ENCODE data around the gene NUDC.
"Not testable (repeated sequence)": the region's sequence is repeated elsewhere in the genome, so short reads cannot be mapped to it uniquely, and the experiment has no call there.

NUDC gene

DNA sequence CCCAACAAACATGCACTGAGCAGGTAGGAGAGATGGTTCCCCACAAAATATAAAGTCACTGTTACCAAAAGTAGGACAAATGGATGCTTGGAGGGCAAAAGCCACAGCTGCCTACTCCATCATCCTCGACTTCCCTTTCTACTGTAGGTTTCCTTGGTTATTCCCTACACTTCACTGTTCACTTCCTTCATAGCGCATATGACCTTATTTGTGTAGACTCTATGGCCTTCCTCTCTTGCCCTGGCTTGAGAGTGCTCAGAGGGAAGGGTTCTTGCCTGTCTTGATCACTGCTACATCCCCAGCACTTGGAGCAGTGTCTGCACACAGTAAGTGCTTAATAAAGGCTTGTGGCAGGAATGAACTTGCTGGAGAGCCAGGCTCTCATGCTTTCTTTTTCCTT, 57.4 kb downstream of the NUDC start:
- no peak overlapping the region for H3K9ac ChIP-seq (ENCODE audit: low read depth, low read length)
- H3K36me3 ChIP-seq (ENCODE audit: insufficient read depth, low read depth, low read length) = no peaks in the 10 kb centered on the region
- H3K4me3 ChIP-seq (ENCODE audit: low read length) = no peak overlapping the region
- no peaks in the 10 kb centered on the region for H3K9me3 ChIP-seq (ENCODE audit: insufficient read depth, low read depth, low read length)
- H3K27me3 ChIP-seq (ENCODE audit: insufficient read depth, low read length) = no peaks in the 10 kb centered on the region
- no peak overlapping the region for H3K27ac ChIP-seq (ENCODE audit: low read length)
- no peaks in the 10 kb centered on the region for H3K4me1 ChIP-seq (ENCODE audit: insufficient read depth, low read length)

DNA sequence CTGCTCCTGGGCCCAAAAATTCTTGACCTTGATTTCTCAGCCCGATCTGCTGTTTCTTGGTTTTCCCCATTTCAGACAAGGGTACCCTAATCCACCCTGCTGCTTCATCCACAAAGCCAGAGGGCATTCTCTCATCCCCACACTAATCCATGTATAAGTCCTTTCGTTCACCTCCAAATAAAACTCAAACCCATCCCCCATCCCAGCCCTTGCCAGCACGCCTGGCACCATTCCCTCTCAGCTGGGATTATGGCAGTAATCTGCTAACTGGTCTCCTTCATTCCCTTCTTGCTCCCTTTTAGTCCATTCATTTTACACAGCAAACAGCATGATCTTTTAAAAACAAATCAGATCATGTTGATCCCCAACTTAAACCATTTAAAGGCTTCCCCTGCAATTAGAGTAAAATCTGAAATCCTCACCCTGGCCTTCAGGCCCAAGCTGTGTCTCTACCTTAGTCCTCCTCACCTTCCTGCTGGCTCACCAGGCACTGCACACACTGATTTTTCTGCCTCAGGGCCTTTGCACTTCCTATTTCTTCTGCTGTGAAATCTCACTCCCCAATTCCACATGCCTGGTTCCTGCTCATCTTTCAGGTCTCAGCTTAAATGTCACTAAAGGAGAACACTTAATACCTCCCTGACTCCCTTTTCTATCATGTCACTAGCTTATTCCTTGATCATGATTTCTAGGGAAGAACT, 59.8 kb downstream of the NUDC start:
- Histone ChIP-seq H3K27me3 (ENCODE audit: insufficient read depth, low read length) (no peaks in the 10 kb centered on the region), H3K36me3 (ENCODE audit: insufficient read depth, low read depth, low read length) (no peaks in the 10 kb centered on the region), H3K9me3 (ENCODE audit: insufficient read depth, low read depth, low read length) (no peaks in the 10 kb centered on the region), H3K4me1 (ENCODE audit: insufficient read depth, low read length) (no peaks in the 10 kb centered on the region), H3K4me3 (ENCODE audit: low read length) (no peak overlapping the region), H3K9ac (ENCODE audit: low read depth, low read length) (no peak overlapping the region), H3K27ac (ENCODE audit: low read length) (no peak overlapping the region)

DNA sequence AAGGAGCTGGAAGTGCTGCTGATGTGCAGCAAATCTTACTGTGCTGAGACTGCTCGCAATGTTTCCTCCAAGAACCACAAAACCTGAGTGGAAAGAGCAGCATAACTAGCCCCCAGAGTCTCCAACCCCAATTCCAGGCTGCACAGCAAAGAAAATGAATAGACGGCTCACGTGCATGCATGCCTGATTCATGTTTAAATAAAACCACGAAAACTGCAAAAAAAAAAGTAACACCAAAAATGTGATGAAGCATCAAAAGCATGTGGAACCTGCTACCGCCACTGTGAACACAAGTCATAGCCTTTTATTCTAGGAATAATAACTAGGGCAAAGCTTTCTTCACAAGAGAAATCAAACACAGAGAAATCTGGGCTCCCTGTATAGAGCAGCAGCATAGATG, 62.3 kb downstream of the NUDC start:
- Histone ChIP-seq H3K27me3 (ENCODE audit: insufficient read depth, low read length) (no peaks in the 10 kb centered on the region), H3K27ac (ENCODE audit: low read length) (no peak overlapping the region), H3K9ac (ENCODE audit: low read depth, low read length) (no peak overlapping the region), H3K4me3 (ENCODE audit: low read length) (no peak overlapping the region), H3K4me1 (ENCODE audit: insufficient read depth, low read length) (no peaks in the 10 kb centered on the region), H3K36me3 (ENCODE audit: insufficient read depth, low read depth, low read length) (no peaks in the 10 kb centered on the region), H3K9me3 (ENCODE audit: insufficient read depth, low read depth, low read length) (no peaks in the 10 kb centered on the region)

DNA sequence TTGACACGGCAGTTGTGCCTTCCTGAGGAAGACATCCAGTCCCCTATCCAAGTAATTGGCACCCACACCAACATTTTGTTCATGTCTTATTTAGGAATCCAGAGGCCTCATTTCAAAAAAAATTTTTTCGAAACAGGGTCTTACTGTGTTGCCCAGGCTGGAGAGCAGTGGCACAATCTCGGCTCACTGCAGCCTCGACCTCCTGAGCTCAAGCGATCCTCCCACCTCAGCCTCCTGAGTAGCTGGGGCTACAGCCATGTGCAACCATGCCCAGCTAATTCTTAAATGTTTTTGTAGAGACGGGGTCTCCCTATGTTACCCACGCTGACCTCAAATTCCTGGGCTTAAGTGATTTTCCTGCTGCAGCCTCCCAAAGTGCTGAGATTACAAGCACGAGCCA, 62.7 kb downstream of the NUDC start:
- Histone ChIP-seq H3K27ac (ENCODE audit: low read length) (no peak overlapping the region), H3K36me3 (ENCODE audit: insufficient read depth, low read depth, low read length) (no peaks in the 10 kb centered on the region), H3K4me1 (ENCODE audit: insufficient read depth, low read length) (no peaks in the 10 kb centered on the region), H3K27me3 (ENCODE audit: insufficient read depth, low read length) (no peaks in the 10 kb centered on the region), H3K9me3 (ENCODE audit: insufficient read depth, low read depth, low read length) (no peaks in the 10 kb centered on the region), H3K4me3 (ENCODE audit: low read length) (no peak overlapping the region), H3K9ac (ENCODE audit: low read depth, low read length) (no peak overlapping the region)

DNA sequence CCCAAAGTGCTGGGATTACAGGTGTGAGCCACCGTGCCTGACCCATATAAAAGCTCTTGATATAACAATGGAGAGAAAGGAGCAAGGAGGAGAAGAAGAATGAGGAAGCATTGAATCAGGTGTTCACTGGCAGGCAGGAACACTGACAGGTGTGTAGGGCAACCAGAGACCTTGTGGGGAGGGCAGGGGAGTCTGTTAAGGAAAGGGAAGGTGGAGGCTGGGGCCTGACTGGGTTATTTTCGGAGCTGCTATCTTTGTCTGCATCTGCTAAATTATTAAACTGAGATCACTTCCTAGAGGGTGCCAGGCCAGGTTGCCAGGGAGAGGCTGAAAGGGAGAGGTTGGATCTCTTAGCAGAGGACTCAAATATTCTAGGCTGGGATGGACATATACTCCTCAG, 65.1 kb downstream of the NUDC start:
- H3K9me3 ChIP-seq (ENCODE audit: insufficient read depth, low read depth, low read length) = no peaks in the 10 kb centered on the region
- no peak overlapping the region for H3K9ac ChIP-seq (ENCODE audit: low read depth, low read length)
- peaks cover 10% of the 10 kb centered on the region; the same call in 1 of the 2 replicates for H3K27me3 ChIP-seq (ENCODE audit: insufficient read depth, low read length)
- peaks cover 4% of the 10 kb centered on the region; the same call in 1 of the 2 replicates for H3K4me1 ChIP-seq (ENCODE audit: insufficient read depth, low read length)
- no peaks in the 10 kb centered on the region for H3K36me3 ChIP-seq (ENCODE audit: insufficient read depth, low read depth, low read length)
- no peak overlapping the region for H3K27ac ChIP-seq (ENCODE audit: low read length)
- no peak overlapping the region for H3K4me3 ChIP-seq (ENCODE audit: low read length)

DNA sequence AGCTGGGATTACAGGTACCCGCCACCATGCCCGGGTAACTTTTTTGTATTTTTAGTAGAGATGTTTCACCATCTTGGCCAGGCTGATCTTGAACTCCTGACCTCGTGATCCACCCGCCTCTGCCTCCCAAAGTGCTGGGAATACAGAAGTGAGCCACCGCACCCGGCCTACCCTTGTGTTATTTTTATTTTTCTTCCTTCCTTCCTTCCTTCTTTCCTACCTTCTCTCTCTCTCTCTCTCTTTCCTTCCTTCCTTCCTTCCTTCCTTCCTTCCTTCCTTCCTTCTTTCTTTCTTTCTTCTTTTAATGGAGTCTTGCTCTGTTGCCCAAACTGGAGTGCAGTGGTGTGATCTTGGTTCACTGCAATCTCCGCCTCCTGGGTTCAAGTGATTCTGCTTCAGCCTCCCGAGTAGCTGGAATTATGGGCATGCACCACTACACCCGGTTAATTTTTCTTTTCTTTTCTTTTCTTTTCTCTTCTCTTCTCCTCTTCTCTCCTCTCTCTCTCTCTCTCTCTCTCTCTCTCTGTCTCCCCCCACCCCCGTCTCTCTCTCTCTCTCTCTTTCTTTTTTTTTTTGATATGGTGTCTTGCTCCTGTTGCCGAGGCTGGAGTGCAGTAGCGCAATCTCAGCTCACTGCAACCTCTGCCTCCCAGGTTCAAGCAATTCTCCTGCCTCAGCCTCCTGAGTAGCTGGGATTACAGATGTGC, 68.0 kb downstream of the NUDC start:
- H3K4me1 ChIP-seq (ENCODE audit: insufficient read depth, low read length); H3K9ac ChIP-seq (ENCODE audit: low read depth, low read length); H3K36me3 ChIP-seq (ENCODE audit: insufficient read depth, low read depth, low read length); H3K9me3 ChIP-seq (ENCODE audit: insufficient read depth, low read depth, low read length); H3K27ac ChIP-seq (ENCODE audit: low read length); H3K4me3 ChIP-seq (ENCODE audit: low read length): not testable (repeated sequence)
- peaks cover 22% of the 10 kb centered on the region; the same call in 1 of the 2 replicates for H3K27me3 ChIP-seq (ENCODE audit: insufficient read depth, low read length)

DNA sequence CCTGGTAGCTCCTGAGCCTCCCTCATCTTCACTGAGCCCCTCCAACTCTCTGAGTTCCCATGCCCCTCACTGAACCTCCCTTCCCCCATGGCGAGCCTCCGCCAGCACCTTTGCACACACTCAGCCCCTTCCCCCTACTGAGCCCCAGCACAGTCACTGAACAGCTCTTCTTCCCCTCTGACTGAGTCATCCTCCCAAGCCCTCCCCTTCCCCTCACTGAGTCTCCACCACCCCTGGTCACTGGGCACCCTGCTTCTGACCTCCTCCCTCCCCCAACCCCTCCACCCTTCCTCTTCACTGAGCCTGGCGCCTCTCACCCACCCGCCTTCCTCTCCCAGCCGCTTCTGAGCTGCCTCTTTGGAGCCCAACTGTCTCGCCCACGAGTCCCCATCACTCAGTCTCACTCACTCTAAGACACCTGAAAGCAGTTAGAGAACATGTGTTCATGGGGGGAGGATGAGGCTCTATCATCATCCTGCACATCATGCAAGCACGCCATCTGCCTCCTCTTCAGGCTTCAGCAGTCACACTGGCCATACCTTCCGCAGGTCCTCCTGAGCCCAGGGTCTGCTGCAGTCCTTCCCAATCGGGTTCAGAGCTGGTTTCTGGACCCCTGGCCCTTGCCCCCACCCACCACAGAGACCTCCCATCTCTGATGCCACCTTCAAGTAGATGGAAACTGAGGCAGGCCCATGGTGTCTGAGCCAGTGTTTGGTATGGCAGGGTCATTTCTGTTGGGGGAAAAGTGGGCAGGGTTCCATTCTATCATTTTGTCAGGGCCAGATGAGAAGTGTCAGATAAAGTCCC, 70.0 kb downstream of the NUDC start:
- no peak overlapping the region for H3K9ac ChIP-seq (ENCODE audit: low read depth, low read length)
- H3K9me3 ChIP-seq (ENCODE audit: insufficient read depth, low read depth, low read length) = no peaks in the 10 kb centered on the region
- H3K4me1 ChIP-seq (ENCODE audit: insufficient read depth, low read length) = peaks cover 18% of the 10 kb centered on the region
- H3K27ac ChIP-seq (ENCODE audit: low read length) = no peak overlapping the region
- H3K36me3 ChIP-seq (ENCODE audit: insufficient read depth, low read depth, low read length) = peaks cover 13% of the 10 kb centered on the region; the same call in 1 of the 2 replicates
- H3K4me3 ChIP-seq (ENCODE audit: low read length) = no peak overlapping the region
- peaks cover 31% of the 10 kb centered on the region for H3K27me3 ChIP-seq (ENCODE audit: insufficient read depth, low read length)

DNA sequence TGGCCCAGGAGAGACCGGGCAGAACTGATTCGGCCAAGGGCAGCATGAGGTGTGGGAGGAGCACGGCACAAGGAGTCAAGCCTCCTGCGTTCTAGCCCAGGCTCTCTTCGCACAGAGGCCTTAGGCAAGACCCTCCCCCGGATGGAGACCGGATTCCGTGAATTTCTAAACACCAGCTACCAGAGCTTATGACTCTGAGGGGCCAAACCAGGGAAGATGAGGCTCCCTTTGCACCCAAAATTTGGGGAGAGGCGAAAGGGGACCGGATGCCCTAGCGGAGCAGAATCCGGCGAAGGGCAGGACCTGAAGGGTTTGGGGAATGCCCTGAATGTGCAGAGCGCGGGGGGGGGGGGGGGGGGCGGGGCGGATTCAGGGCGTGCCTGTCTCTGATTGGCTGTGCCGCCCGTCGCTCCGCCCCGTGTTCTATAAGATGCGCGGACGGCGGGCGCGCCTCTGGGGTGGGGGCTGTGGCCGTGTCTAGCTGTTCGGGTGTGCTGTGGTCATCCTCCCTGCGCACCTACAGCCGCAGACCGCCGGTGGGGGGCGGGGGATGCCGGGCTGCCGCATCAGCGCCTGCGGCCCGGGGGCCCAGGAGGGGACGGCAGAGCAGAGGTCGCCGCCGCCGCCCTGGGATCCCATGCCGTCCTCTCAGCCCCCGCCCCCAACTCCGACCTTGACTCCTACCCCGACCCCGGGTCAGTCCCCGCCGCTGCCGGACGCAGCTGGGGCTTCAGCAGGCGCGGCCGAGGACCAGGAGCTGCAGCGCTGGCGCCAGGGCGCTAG, 71.9 kb downstream of the NUDC start, which contains the start of gene TRNP1:
Gene TRNP1, plus strand, starts transcription at position 456 of the 783 bp plus-strand sequence. Its CDS starts 95 bp downstream, at position 551.
- peak within 1 kb of the TSS; percentile 84; the same call in 1 of the 2 replicates for H3K9ac ChIP-seq (ENCODE audit: low read depth, low read length)

DNA sequence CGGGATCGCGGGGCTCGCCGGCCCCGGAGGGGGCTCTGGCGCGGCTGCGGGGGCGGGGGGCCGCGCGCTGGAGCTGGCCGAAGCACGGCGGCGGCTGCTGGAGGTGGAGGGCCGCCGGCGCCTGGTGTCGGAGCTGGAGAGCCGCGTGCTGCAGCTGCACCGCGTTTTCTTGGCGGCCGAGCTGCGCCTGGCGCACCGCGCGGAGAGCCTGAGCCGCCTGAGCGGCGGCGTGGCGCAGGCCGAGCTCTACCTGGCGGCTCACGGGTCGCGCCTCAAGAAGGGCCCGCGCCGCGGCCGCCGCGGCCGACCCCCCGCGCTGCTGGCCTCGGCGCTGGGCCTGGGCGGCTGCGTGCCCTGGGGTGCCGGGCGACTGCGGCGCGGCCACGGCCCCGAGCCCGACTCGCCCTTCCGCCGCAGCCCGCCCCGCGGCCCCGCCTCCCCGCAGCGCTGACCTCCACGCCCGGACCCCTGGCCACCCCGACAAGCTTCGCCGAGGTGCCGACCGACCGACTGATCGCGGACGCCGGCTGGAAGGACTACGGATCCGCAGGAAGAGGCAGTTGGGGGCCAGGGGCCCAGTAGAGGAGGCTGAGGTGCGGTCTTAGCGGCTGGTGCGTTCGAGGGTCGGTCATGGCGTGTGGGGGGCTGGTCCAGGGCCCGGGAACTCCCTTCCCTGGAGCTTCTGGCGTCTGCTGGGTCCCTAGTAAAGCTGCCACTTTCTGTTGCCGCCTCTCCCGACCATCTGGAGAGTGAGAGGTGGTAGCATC, 72.7 kb downstream of the NUDC start:
- H3K27me3 ChIP-seq (ENCODE audit: insufficient read depth, low read length) = peaks cover 31% of the 10 kb centered on the region
- H3K27ac ChIP-seq (ENCODE audit: low read length) = no peak overlapping the region
- peak overlapping the region; percentile 84; the same call in 1 of the 2 replicates for H3K9ac ChIP-seq (ENCODE audit: low read depth, low read length)
- H3K36me3 ChIP-seq (ENCODE audit: insufficient read depth, low read depth, low read length) = peaks cover 17% of the 10 kb centered on the region; the same call in 1 of the 2 replicates
- H3K4me3 ChIP-seq (ENCODE audit: low read length) = peak overlapping the region; percentile 83
- no peaks in the 10 kb centered on the region for H3K9me3 ChIP-seq (ENCODE audit: insufficient read depth, low read depth, low read length)
- peaks cover 32% of the 10 kb centered on the region for H3K4me1 ChIP-seq (ENCODE audit: insufficient read depth, low read length)

More for the DNA sequence above, 71.9 kb downstream of the NUDC start, which contains the start of gene TRNP1:
- peaks cover 31% of the 10 kb centered on the region for H3K27me3 ChIP-seq (ENCODE audit: insufficient read depth, low read length)
- peaks cover 17% of the 10 kb centered on the region; the same call in 1 of the 2 replicates for H3K36me3 ChIP-seq (ENCODE audit: insufficient read depth, low read depth, low read length)
- H3K4me3 ChIP-seq (ENCODE audit: low read length) = peak within 1 kb of the TSS; percentile 83
- H3K4me1 ChIP-seq (ENCODE audit: insufficient read depth, low read length) = peaks cover 25% of the 10 kb centered on the region
- H3K9me3 ChIP-seq (ENCODE audit: insufficient read depth, low read depth, low read length) = no peaks in the 10 kb centered on the region
- no peak within 1 kb of the TSS for H3K27ac ChIP-seq (ENCODE audit: low read length)

DNA sequence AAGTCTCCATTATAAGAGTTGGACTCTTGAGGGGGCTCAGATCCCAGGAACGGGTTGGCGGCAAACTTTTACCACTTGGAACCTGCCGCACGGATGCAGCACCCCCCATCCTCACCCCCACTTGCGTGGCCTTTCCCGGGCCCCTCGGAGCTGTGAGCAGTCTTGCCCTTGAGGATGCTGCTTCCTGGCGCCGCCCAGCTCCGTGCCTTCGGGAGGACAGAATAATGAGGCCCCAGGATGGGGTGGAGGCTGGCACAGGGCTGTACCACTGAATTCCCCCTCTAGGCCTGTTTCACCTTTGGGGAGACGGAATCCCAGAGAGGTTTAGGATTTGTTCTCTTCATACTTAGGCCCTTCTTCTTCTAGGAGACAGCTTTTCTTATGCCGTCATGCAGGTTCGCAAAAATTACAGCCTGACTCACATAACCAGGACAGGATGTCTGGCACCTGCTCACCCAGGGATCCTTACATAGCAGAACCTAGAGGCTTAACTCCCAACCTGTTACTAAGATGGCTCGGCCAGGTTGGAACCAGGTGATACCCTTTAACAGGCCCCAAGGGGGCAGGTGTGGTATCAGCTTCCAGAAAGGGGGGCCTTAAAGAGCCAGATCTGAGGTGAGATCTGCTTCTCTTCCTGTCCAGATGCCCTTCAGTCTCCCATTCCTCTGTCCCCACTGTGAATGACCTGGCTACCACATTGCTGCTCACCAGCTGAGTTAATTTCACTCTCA, 73.4 kb downstream of the NUDC start:
- Histone ChIP-seq H3K27ac (ENCODE audit: low read length) (no peak overlapping the region), H3K27me3 (ENCODE audit: insufficient read depth, low read length) (peaks cover 31% of the 10 kb centered on the region), H3K4me3 (ENCODE audit: low read length) (peak overlapping the region; percentile 83), H3K9me3 (ENCODE audit: insufficient read depth, low read depth, low read length) (no peaks in the 10 kb centered on the region), H3K9ac (ENCODE audit: low read depth, low read length) (peak overlapping the region; percentile 84; the same call in 1 of the 2 replicates), H3K4me1 (ENCODE audit: insufficient read depth, low read length) (peaks cover 37% of the 10 kb centered on the region), H3K36me3 (ENCODE audit: insufficient read depth, low read depth, low read length) (peaks cover 20% of the 10 kb centered on the region; the same call in 1 of the 2 replicates)

Data from iPS-20b (cell line).